Kidney (tissue), 14 donors: ENCODE measurements around the gene ABCA4. TPM values are rescaled to one million over a fixed set of nuclear protein-coding genes. Genes with fewer than 3 reads are reported as not detected.

ENCODE experiments used
- DNase-seq, 5 donors: peaks; one replicate each; pipeline ENCODE4 v3.0.0-alpha.2; 2013 to 2020
- FAIRE-seq: peaks from 2 replicates; lab custom pipeline; 2012; peaks lifted over from hg19 to GRCh38; lab: Jason Lieb, UNC
- H3K27ac ChIP-seq, 2 donors: one replicate each; pipeline ENCODE4 v1.7.0; 2013; ENCODE audit warnings: low read depth in 2 of 2, low read length in 2 of 2, inconsistent platforms in 1 of 2
- H3K27me3 ChIP-seq: one replicate; pipeline ENCODE4 v1.7.1; 2013; ENCODE audit warnings: low read length, inconsistent platforms; ENCODE audit not compliant: control insufficient read depth, insufficient read depth
- H3K36me3 ChIP-seq, 3 donors: one replicate each; pipeline versions ENCODE4 v1.7.0 to v1.7.1; 2013; ENCODE audit warnings: low read length in 3 of 3, control low read depth in 1 of 3, inconsistent platforms in 1 of 3; ENCODE audit not compliant: insufficient read depth in 3 of 3, control insufficient read depth in 2 of 3
- H3K4me1 ChIP-seq, 3 donors: one replicate each; pipeline versions ENCODE4 v1.7.0 to v1.7.1; 2013; ENCODE audit warnings: low read length in 3 of 3, inconsistent platforms in 1 of 3, low read depth in 1 of 3; ENCODE audit not compliant: control insufficient read depth in 2 of 3, insufficient read depth in 2 of 3
- H3K4me3 ChIP-seq, 3 donors: one replicate each; pipeline versions ENCODE4 v1.7.0 to v1.8.1; 2013; ENCODE audit warnings: low read length in 3 of 3, control low read depth in 1 of 3, inconsistent platforms in 1 of 3
- H3K9ac ChIP-seq, 3 donors: one replicate each; pipeline versions ENCODE4 v1.7.0 to v1.7.1; 2013; ENCODE audit warnings: low read length in 3 of 3, control low read depth in 1 of 3, inconsistent platforms in 1 of 3
- H3K9me3 ChIP-seq, 3 donors: one replicate each; pipeline versions ENCODE4 v1.7.0 to v1.7.1; 2013; ENCODE audit warnings: low read length in 3 of 3, control low read depth in 1 of 3, inconsistent platforms in 1 of 3; ENCODE audit not compliant: control insufficient read depth in 2 of 3, insufficient read depth in 1 of 3
- intact Hi-C: fragments of 100-400 bp; cut with DNase I; formaldehyde crosslinking; loops from one replicate; pipeline ENCODE4 v1.11.1; 2022
- polyA plus RNA-seq: library from polyadenylated mRNA; stranded (reverse); fragments of 350-450 nt; fragmentation: Illumina TruSeq; extraction: RNeasy Lipid Tissue Mini Kit (QIAGEN cat#74804); gene quantifications from one replicate; pipeline ENCODE4 v1.2.3, GENCODE V29; 2014; ENCODE audit warnings: low read depth, low replicate concordance; ENCODE audit not compliant: insufficient read depth
- total RNA-seq: library from RNA; stranded (reverse); fragmentation: NEBNext Ultra II Directional; extraction: Animal tissue kit (Norgen Biotek cat#: 25700); gene quantifications from one replicate; pipeline ENCODE4 v1.2.1, GENCODE V29; 2021
- TF ChIP-seq, protein P1 (sequence below): IDR thresholded peaks from 3 replicates; pipeline ENCODE4 v1.5.1; 2012; ENCODE audit warnings: mild to moderate bottlenecking, moderate library complexity, borderline replicate concordance; ENCODE audit not compliant: insufficient read depth; ENCODE audit errors: extremely low read depth
- donor health status: control.
- donor health status: control.
- donor health status: control.
- donor health status: control.
- donor health status: control.
- donor health status: DM: yes; HTN: yes; CAD: no.
- donor health status: Normal renal cell carcinoma (clear cell type).

The ABCA4 gene
- total and polyA plus RNA-seq, 2 donors from 2014 or later: 1.5 to 2.1 TPM

DNA sequence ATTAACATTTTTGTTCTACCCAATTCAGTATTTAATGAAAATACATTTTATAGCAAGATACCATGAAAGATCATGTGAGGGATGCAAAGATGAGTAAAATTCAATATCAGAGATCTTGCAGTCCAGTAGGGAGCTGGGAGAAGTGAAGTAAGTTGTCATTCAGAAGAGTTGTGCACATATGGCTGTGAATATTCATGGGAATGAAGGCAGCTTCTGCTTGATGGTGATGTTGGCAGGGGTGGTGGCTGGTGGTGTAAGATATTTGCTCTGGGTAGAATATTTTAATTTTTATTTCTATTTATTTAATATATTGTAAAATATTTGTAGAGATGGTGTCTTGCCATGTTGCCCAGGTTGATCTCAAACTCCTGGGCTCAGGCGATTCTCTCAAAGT, 139.7 kb downstream of the ABCA4 start:
- Histone ChIP-seq H3K4me1 (peaks cover 0 to 27% (median 11%) of the 10 kb centered on the region in 3 donors), H3K4me3 (no peak overlapping the region), H3K9ac (no peak overlapping the region), H3K27me3 (no peaks in the 10 kb centered on the region), H3K36me3 (no peaks in the 10 kb centered on the region), H3K27ac (no peak overlapping the region), H3K9me3 (no peaks in the 10 kb centered on the region)
- intact Hi-C loops: no loop called here
- TF ChIP-seq, protein P1, sequence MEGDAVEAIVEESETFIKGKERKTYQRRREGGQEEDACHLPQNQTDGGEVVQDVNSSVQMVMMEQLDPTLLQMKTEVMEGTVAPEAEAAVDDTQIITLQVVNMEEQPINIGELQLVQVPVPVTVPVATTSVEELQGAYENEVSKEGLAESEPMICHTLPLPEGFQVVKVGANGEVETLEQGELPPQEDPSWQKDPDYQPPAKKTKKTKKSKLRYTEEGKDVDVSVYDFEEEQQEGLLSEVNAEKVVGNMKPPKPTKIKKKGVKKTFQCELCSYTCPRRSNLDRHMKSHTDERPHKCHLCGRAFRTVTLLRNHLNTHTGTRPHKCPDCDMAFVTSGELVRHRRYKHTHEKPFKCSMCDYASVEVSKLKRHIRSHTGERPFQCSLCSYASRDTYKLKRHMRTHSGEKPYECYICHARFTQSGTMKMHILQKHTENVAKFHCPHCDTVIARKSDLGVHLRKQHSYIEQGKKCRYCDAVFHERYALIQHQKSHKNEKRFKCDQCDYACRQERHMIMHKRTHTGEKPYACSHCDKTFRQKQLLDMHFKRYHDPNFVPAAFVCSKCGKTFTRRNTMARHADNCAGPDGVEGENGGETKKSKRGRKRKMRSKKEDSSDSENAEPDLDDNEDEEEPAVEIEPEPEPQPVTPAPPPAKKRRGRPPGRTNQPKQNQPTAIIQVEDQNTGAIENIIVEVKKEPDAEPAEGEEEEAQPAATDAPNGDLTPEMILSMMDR: no peak
- DNase-seq (no peak), FAIRE-seq (no peak)

DNA sequence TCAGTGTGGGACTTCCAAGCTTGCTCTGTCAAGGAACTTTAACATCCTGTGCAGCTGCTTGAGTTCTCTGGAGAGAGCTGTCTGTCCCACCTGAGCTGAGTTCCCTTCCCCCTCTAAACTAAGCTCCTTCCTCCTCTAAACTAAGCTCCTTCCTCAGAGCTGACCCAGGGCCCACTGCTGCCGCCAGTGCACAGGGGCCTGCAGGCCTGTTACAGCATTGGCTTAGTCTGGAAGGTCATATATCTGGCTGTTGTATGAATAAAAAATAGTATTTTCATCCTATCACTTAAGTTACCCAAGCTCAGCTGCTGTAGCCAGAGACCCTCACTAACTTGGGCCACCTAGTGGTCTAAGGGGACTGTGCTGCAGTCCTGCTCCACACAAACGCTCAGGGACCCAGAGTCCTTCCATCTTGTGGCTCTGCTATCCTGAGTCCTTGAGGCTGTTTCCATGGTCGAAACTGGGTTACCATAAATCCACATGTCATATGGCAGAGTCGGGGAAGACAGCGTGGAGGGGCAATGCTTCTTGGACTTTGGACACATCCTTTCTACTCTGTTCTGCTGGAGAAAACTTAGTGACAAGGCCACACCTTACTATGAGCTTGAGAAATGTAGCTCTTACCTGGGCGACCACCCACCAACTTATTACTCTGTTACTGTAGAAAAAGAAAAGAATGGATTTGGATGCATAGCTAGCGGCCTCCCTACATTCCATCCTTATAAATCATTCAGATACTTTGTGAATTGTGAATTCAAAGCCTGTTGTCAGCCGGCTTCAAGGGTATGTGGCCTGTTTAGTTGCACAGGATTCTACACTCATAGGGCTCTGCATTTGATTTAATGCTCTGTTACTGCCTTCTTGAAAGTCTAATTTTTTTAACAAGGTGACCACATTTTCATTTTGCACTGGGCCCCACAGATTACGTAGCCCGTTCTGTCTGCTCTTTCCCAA, 140.4 kb downstream of the ABCA4 start:
- TF ChIP-seq, protein P1: no peak
- H3K27ac ChIP-seq: peak overlapping the region; percentile 26 to 59
- H3K4me3 ChIP-seq: no peak overlapping the region
- no peak for FAIRE-seq
- intact Hi-C loops: no loop called here
- peaks cover 0 to 27% (median 11%) of the 10 kb centered on the region in 3 donors for H3K4me1 ChIP-seq
- H3K27me3 ChIP-seq: no peaks in the 10 kb centered on the region
- no peaks in the 10 kb centered on the region for H3K36me3 ChIP-seq
- DNase-seq: peak in 3 of 5 donors; percentile 31 to 73 (median 34)
- no peaks in the 10 kb centered on the region for H3K9me3 ChIP-seq
- H3K9ac ChIP-seq: no peak overlapping the region

GRCh38 chr1:93979718-93980319, 141.1 kb downstream of the ABCA4 start:
- intact Hi-C loops: no loop called here
- TF ChIP-seq, protein P1: no peak
- DNase-seq: peak in 2 of 5 donors; percentile 31 to 45
- Histone ChIP-seq H3K9ac (no peak overlapping the region), H3K27me3 (no peaks in the 10 kb centered on the region), H3K27ac (peak overlapping the region; percentile 26 to 59), H3K4me3 (peak overlapping the region in 1 of 3 donors; percentile 3), H3K36me3 (no peaks in the 10 kb centered on the region), H3K9me3 (no peaks in the 10 kb centered on the region), H3K4me1 (peaks cover 0 to 27% (median 11%) of the 10 kb centered on the region in 3 donors)
- FAIRE-seq: no peak
